Measurements from ENCODE around the gene THSD7B.

DNA sequence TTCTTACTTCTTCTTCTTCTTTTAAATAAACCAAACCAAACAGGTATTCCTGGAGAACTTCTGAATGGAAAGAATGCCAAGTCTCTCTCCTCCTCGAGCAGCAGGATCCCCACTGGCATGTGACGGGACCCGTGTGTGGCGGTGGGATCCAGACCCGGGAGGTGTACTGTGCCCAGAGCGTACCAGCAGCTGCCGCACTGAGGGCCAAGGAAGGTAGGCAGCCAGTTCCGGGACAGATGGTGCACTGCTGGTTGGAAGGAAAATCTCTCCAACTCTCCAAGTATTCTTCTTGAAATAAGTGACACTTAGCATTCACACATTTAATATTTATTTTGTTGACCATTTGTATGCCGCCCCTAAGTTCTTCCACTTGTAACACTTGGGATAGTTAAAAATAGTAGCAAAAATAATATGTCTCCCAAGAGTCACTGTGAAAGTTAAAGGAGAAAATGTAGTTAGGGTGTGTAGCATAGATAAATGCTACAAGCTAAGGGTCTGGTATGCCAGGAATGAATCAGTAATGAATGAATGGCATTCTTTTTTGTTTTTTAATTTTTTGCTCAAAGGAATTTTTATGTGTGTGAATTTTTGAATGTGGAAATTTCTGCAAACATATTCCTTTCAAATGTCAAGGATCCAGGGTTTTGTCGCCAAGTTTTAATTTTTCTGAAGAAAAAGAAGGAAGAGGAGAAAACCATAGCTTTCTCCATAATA is 349.9 kb downstream of the THSD7B start:
- no peak for TF ChIP-seq POLR2AphosphoS5 (IDR thresholded peaks at IDR 0.05; ENCODE audit: borderline replicate concordance, low read depth, low read length)
- no peak for TF ChIP-seq EZH2 (IDR thresholded peaks at IDR 0.05)
